Activated CD4-positive, alpha-beta T cell treated with anti-CD3 and anti-CD28 coated beads for 24 hours (primary cell): ENCODE measurements around the gene CHCHD6.

Experiments used
- DNase-seq, 2 donors: peaks; one replicate each; pipeline ENCODE4 v3.0.0-alpha.2; 2020; ENCODE audit warnings: low read depth in 2 of 2

The CHCHD6 gene

DNA sequence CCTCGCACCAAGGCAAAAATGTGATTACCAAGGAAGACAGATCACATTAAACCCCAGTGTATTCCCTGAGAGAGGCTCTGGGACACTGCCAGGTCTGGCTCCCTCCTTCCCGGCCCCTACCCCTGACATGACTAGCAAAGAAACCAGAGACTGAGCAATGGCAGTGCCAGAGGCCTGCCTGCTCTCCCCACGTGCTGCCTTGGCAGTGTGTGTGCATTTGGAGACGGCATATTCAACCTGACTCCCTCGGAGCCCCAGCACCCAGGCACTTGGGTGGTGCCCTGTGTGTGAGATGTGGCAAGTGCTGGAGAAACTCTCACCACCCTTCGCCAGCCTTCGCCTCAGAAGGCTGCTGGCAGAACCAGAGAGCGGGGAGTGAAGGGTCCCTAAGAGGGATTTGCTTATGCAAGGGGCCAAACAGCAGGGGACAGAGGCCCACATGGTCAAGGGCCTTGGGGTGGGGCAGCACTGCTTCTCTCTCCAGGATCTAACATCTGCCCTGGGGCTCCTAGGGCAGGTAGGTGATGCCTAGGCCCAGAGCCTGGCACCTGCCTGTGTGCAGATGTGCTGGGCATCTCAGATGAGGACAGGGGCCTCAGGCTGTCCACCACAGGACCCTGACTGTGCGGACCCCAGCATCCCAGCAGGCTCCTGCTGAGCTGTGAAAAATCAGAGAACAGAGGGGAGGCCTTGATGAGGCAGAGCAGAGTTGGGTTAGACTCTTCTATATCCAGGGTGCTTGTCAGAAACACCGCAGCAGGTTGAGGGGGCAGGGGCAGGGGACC lies 255.3 kb downstream of the CHCHD6 start:
- no peak for DNase-seq

DNA sequence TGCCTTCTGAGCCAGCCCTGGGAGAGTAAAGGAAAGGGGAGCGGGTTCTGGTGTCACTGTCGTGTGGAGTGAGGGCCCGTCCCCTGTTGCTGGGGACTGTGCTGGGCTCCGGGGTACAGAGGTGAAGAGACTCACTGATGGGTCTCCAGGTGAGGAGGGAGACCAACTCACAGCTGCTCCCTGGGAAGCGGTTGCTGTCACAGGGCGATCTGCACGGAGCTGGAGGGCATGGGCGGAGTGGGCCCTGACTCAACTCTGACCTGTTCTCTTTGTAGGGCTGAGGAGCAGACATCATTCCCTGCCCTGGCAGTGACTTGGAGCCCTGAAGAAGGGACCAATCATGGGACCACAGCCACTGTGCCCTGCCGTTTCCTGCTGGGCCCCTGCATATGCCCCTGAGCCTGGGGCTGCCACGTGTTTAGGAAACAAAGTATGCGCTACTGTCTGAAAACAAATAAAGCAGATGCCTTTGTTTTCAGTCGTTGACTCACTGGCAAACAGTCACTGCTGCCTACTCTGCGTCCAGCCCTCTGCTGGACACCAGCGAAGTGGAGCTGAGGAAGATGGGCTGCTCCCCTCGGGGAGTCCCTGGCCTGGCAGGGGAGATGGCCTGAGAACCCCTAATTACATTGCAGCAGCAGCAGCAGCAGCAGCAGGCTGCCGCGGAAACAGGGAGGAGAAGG lies 256.0 kb downstream of the CHCHD6 start:
- DNase-seq = no peak

DNA sequence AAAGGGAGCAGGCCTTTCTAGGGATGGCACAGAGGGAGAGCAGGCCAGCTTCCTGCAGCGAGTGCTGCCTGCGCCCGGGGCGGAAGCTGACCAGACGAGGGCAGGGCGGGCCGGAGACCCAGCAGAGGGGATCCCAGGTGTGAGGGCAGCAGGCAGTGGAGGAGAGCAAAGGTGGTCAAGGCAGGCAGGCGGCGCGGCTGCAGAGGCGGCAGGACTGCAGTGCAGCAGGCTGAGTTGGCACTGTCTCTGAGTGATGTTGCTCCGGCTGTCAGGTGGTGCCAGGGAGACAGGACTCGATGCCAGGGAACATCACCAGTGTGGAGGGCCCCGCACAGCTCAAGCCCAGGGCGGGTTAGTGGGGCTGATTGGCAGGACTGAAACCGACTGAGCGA lies 256.6 kb downstream of the CHCHD6 start:
- DNase-seq = no peak

DNA sequence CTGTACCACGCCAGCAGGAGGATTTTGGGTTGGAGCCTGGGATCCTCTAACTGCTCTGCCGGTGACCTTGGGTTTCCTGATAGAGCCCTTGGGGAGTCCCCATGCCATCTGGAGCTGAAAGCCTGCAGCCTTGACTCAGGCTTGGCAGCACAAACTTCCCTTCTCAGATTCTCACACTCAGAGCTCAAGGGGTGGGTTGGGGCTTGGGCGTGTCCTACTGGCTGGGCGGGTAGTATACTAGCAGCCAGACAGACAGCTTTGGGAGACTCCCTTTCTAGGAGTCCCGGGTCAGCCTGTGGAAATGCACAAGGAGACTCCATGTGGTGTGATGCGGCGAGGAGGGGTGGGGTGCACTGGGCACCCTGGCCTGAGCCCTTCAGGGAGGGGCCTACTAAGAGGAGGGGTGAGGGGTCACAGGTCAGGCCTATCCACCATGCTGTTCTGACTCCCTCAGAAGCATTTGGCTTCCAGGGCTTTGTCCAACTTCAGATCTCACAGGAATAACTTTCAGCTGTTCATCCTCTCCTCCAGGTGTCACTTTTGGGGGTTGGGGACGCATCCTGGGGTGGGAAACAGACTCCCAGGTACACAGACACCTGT lies 257.3 kb downstream of the CHCHD6 start:
- no peak for DNase-seq

GRCh38 chr3:126961791-126962461 lies 257.9 kb downstream of the CHCHD6 start:
- no peak for DNase-seq

DNA sequence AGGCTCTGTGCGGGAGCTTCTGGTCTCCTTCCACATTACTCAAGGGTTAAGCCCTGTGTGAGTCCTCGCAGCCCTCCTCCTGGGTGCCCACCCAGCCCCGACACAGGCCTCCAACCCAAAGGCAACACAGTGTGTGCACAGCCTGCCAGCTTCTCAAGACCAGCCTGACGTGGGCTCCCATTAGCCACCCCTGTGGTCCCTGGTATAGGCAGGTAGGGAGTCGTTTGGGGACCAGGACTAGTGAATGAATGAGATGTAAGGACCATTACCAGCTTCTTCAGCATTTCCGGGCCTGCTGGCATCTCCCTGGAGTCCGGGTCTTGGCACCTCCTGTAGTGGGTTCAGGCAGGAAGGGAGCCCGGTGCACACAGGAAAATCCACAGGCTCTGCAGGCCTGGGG lies 258.7 kb downstream of the CHCHD6 start:
- no peak for DNase-seq

GRCh38 chr3:126963261-126964190 lies 259.5 kb downstream of the CHCHD6 start:
- no peak for DNase-seq

GRCh38 chr3:126964261-126964660 lies 260.2 kb downstream of the CHCHD6 start:
- DNase-seq = no peak

- no peak for DNase-seq
These were observed 260.9 kb downstream of the CHCHD6 start for GRCh38 chr3:126964950-126965349.

DNA sequence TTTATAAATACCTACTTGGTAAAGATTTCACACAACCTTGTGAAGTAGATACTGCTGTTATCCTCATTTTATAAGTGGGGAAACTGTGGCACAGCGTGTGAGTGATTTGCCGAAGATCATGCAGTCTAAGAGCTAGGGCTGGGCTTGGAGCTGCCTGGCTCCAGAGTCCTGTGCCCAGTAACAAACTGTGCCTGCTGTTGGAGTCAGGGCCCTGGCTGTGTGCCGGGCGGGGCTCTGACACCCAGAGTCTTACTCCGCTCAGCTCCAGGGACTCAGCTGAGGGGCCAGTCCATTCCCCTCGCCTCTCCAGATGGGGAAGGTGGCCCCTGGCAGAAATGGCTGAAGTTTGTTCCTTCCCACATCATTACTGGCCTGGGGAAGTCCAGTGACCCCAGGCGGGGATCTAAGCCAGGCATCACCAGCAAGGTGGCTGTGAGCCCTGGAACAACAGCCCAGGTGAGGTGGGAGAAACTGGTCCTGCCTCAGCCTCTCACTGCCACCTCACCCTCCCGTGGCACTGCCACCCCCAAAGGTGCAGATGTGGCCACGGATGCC lies 261.6 kb downstream of the CHCHD6 start:
- no peak for DNase-seq

GRCh38 chr3:126967386-126967785 lies 263.3 kb downstream of the CHCHD6 start:
- no peak for DNase-seq

DNA sequence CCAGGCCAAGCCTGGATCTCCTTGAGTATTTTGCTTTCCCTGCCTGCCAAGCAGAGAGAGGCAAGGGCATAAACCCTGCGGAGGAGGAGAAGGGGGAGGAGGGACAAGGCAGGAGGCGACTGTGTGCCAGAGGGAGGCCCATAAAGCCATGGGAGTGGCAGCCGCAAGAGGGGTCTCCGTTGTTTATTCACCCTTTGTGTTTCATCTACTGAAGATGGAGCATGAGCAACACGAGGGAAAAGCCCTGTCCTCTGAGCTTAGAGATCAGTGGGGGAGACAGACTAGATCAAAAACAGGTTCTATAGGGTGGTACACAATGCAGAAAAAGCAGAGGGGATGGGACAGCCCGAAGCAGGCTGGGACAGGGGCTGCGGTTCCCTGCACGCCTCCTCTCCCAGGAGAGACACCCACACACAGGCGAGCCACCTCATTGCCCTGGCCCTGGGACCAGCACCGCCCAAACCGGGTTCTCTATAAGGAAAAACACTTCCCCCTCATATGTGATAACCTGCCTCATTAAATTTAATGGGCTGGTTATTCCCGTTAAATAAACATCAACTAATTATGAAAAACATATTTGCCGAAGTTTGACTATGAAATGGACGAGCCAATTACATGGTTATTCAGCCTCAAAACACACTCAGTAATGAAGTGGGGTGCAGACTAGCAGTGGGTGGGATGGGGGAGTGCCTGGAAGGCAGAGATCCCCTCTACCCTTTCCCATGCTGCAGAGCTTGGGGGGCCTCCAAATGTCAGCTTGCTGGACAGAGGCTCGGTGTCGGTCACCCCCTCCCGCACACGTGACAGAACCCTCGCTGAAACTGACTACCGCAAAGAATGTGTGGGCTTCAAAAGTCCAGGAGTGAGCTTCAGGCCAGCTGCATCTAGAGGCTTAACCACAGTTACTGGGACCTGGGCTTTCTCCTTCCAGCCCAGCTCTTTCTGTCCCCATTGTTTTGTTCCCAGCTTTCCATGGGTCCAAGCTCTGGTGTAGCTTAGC lies 264.7 kb downstream of the CHCHD6 start:
- no peak for DNase-seq

DNA sequence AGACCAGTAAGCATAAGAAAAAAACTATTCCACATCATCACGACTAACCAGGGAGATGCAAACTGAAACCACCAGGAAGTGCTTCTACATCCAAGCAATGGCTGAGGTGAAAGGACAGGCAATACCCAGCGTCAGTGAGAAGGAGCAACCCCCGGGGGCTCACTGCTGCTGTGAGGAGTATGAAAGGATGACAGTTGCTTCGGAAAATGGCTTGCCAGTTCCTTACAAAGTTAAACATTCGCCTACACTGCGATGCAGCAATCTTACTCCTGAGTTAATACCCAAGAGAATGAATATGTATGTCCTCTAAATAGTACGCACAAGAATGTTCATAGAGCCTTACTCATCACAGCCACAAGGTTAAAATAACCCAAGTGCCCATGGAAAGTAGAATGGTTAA lies 265.5 kb downstream of the CHCHD6 start:
- DNase-seq = no peak

- no peak for DNase-seq
These were observed 266.1 kb downstream of the CHCHD6 start for GRCh38 chr3:126970101-126970500.

- DNase-seq = no peak
These were observed 266.9 kb downstream of the CHCHD6 start for GRCh38 chr3:126970921-126971320.

DNA sequence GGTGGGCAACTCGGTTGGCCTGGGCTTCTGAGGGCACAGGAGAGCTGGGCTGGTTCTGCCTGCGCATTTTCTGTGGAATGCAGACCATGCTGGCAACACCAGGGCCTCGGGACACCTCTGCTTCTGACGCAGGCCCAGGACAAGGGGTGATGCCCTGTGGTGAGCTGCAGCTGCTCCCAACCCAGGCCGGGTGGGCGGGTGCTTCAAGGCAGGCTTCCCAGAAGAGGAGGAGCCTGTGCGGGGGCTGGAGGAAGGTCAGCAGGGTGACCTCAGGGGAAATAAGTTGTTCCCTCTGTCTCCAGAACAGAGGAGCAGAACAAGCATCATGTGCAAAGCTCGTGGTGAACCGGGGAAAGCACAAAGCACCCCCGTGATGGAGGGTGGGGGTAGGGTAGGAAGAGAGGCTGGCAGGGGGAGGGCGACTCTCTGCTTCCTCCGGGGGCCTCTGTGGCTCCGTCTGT lies 267.9 kb downstream of the CHCHD6 start:
- DNase-seq = no peak

DNA sequence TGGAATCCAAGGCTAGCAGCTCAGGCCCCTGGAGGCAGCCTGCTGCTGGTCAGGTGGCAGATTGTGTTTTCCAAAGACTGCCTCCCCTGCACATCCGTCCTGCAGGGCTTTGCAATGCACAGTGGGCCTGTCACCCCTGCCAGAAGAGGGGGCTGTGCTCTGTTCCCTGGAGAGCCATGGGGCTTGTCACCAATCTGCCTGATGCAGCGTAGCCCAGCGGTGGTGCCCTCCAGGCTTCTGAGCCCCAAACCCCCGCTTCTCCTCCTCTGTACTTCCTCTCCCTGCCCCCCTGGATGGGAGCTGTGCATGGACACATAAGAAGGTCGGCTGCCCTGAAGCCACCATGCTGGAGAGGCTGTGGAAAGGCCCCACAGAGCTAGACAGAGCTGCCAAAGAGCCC lies 268.8 kb downstream of the CHCHD6 start:
- DNase-seq = no peak

DNA sequence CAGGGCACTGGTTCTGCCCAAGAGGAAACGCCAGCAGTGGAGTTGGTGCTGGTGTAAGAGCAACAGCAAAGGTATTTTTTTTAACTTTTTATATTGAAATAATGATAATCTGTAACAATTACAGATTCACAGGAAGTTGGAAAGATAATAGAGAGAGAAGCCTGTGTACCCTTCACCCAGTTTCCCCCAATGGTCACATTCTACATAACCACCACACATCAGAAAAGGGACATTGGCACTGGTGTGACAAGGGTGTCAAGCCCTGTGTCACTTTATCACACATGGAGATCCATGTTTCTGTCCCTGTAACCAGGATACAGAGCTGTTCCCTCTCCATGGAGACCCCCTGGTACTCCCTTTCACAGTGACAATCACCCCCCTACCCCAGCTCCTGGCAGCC lies 269.8 kb downstream of the CHCHD6 start:
- no peak for DNase-seq

DNA sequence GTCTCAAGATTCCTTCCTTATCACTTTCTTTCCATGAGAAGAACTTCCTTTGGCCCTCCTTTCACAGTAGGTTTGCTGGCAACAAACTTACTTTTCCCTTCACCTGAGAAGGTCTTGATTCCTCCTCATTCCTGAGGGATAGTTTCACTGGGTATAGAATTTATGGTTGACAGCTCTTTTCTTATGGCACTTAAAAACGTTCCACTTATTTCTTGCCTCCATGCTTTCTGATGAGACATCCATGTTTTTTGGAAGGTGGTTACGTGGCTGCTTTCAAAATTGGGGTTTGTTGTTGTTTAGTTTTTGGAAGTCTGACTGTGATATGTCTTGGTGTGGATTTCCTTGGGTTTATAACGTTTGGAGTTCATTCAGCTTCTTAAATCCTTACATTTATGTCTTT lies 270.7 kb downstream of the CHCHD6 start:
- no peak for DNase-seq

- DNase-seq = no peak
These were observed 272.9 kb downstream of the CHCHD6 start for GRCh38 chr3:126976906-126977305.
